GM23338 (cell line): Measurements from ENCODE around the gene RNF167. TPM values are rescaled to one million over a fixed set of nuclear protein-coding genes. Genes with fewer than 3 reads are reported as not detected.

Experiments used
- ATAC-seq: fragments of 200-7000 bp; cut with Tn5 transposase; 3 replicates; pipeline ENCODE4 v1.9.1; 2020
- DNase-seq: peaks from one replicate; pipeline ENCODE4 v3.0.0-alpha.2; 2015; ENCODE audit warnings: low spot score
- H2AFZ ChIP-seq: fragments of 200-600 bp; sonication (generic); 2 replicates; pipeline ENCODE4 v1.8.0; 2016; ENCODE audit warnings: antibody characterized with exemption, mild to moderate bottlenecking, moderate library complexity
- H3F3A ChIP-seq: fragments of 200-600 bp; sonication (generic); replicated peaks from 2 replicates; pipeline ENCODE4 v1.8.0; 2017; ENCODE audit warnings: antibody characterized with exemption, mixed run types, low read depth
- H3K27ac ChIP-seq: fragments of 200-600 bp; sonication (generic); 2 replicates; pipeline ENCODE4 v1.6.1; 2016; ENCODE audit warnings: low read depth
- H3K27me3 ChIP-seq: fragments of 200-600 bp; sonication (generic); 2 replicates; pipeline ENCODE4 v1.8.0; 2016; ENCODE audit warnings: mild to moderate bottlenecking, mixed run types, moderate library complexity; ENCODE audit not compliant: insufficient read depth
- H3K36me3 ChIP-seq: fragments of 200-600 bp; sonication (generic); 2 replicates; pipeline ENCODE4 v1.8.0; 2016; ENCODE audit warnings: mild to moderate bottlenecking; ENCODE audit not compliant: insufficient read depth
- H3K4me1 ChIP-seq: fragments of 200-600 bp; sonication (generic); 2 replicates; pipeline ENCODE4 v1.8.0; 2016; ENCODE audit warnings: mild to moderate bottlenecking, moderate library complexity; ENCODE audit not compliant: insufficient read depth
- H3K4me2 ChIP-seq: fragments of 200-600 bp; sonication (generic); 2 replicates; pipeline ENCODE4 v1.7.1; 2017; ENCODE audit warnings: mixed run types
- H3K4me3 ChIP-seq: fragments of 200-600 bp; sonication (generic); 2 replicates; pipeline ENCODE4 v1.6.1; 2016; ENCODE audit warnings: mixed run types
- H3K79me2 ChIP-seq: fragments of 200-600 bp; sonication (generic); replicated peaks from 2 replicates; pipeline ENCODE4 v1.8.0; 2017; ENCODE audit warnings: mild to moderate bottlenecking; ENCODE audit not compliant: insufficient read depth
- H3K9me2 ChIP-seq: fragments of 200-600 bp; sonication (generic); 2 replicates; pipeline ENCODE4 v1.8.0; 2017; ENCODE audit not compliant: insufficient read depth
- H4K20me1 ChIP-seq: fragments of 200-600 bp; sonication (generic); replicated peaks from 2 replicates; pipeline ENCODE4 v1.8.0; 2017; ENCODE audit warnings: mild to moderate bottlenecking; ENCODE audit not compliant: insufficient read depth
- H3K27ac Mint-ChIP-seq: 2 replicates; pipeline ENCODE4 v1.8.0; 2020; ENCODE audit warnings: inconsistent platforms, mild to moderate bottlenecking, moderate library complexity, mixed read lengths
- H3K27me3 Mint-ChIP-seq: 3 replicates; pipeline ENCODE4 v1.8.0; 2022; ENCODE audit warnings: low read depth, mild to moderate bottlenecking, moderate library complexity, mixed read lengths, inconsistent platforms; ENCODE audit not compliant: insufficient read depth, poor library complexity
- H3K36me3 Mint-ChIP-seq: 3 replicates; pipeline ENCODE4 v1.8.0; 2021; ENCODE audit warnings: low read depth, mild to moderate bottlenecking, inconsistent platforms, moderate library complexity, mixed read lengths
- H3K4me1 Mint-ChIP-seq: 3 replicates; pipeline ENCODE4 v1.8.0; 2020; ENCODE audit warnings: mild to moderate bottlenecking, inconsistent platforms, mixed read lengths
- H3K4me3 Mint-ChIP-seq: 3 replicates; pipeline ENCODE4 v1.8.0; 2021; ENCODE audit warnings: moderate library complexity, mild to moderate bottlenecking, inconsistent platforms, mixed read lengths
- H3K9me3 Mint-ChIP-seq: 3 replicates; pipeline ENCODE4 v1.8.0; 2020; ENCODE audit warnings: moderate library complexity, mild to moderate bottlenecking, inconsistent platforms, mixed read lengths
- CREB1 ChIP-seq: fragments of 250-450 bp; sonication (Bioruptor Pico); IDR thresholded peaks from 2 replicates; pipeline ENCODE4 v1.5.0; 2020; ENCODE audit warnings: low read depth, mild to moderate bottlenecking, moderate library complexity
- EZH2 ChIP-seq: fragments of 200-600 bp; sonication (generic); IDR thresholded peaks from one replicate; pipeline ENCODE4 v1.8.0; 2017; ENCODE audit warnings: antibody characterized with exemption, mild to moderate bottlenecking, low read depth; ENCODE audit not compliant: unreplicated experiment
- EZH2phosphoT487 ChIP-seq: fragments of 200-600 bp; sonication (generic); IDR thresholded peaks from one replicate; pipeline ENCODE4 v1.8.1; 2018; ENCODE audit warnings: antibody characterized with exemption; ENCODE audit not compliant: unreplicated experiment
- JUNB ChIP-seq: IDR thresholded peaks from one replicate; pipeline ENCODE4 v1.6.1; 2016; ENCODE audit warnings: antibody characterized with exemption; ENCODE audit not compliant: unreplicated experiment
- NANOG ChIP-seq: IDR thresholded peaks from 2 replicates; pipeline ENCODE4 v1.6.1; 2016; ENCODE audit warnings: antibody characterized with exemption, borderline replicate concordance
- POLR2AphosphoS5 ChIP-seq: IDR thresholded peaks from 2 replicates; pipeline ENCODE4 v1.6.1; 2016; ENCODE audit warnings: antibody characterized with exemption, low read depth
- STAT1 ChIP-seq: IDR thresholded peaks from one replicate; pipeline ENCODE4 v1.6.1; 2016; ENCODE audit warnings: antibody characterized with exemption; ENCODE audit not compliant: unreplicated experiment
- ZNF114 ChIP-seq: fragments of 250-450 bp; sonication (Bioruptor Pico); IDR thresholded peaks from 2 replicates; pipeline ENCODE4 v1.5.0; 2020; ENCODE audit warnings: mild to moderate bottlenecking, moderate library complexity
- ZNF331 ChIP-seq: fragments of 250-450 bp; sonication (Bioruptor Pico); IDR thresholded peaks from 2 replicates; pipeline ENCODE4 v1.5.0; 2020; ENCODE audit warnings: low read depth, mild to moderate bottlenecking, moderate library complexity
- polyA plus RNA-seq: library from polyadenylated mRNA; unstranded; fragments of >200 nt; fragmentation: Nextera tagmentation; extraction: Ambion mirVana; gene quantifications from 2 replicates; pipeline ENCODE4 v1.2.1, GENCODE V29; 2016
- total RNA-seq: library from RNA; depleted of rRNA; stranded (reverse); fragments of >200 nt; shearing (Covaris generic); gene quantifications from 2 replicates; pipeline ENCODE4 v1.2.3, GENCODE V29; 2014
- TF ChIP-seq, protein P1 (sequence below), 2 experiments: fragments of 200-600 bp in 1 of 2; sonication (generic) in 1 of 2; conservative IDR thresholded peaks; 2 replicates each; pipeline versions ENCODE4 v1.5.1 to v1.6.1; 2016 to 2017; ENCODE audit warnings: antibody characterized with exemption in 2 of 2, low read depth in 2 of 2, mild to moderate bottlenecking in 2 of 2, moderate library complexity in 1 of 2
- TF ChIP-seq, protein P2 (sequence below): IDR thresholded peaks from 2 replicates; pipeline ENCODE4 v1.6.1; 2016; ENCODE audit warnings: antibody characterized with exemption
- TF ChIP-seq, protein P3 (sequence below): fragments of 250-450 bp; sonication (Bioruptor Pico); IDR thresholded peaks from 2 replicates; pipeline ENCODE4 v1.5.0; 2020; ENCODE audit warnings: mild to moderate bottlenecking, moderate library complexity
- TF ChIP-seq, protein P4 (sequence below): IDR thresholded peaks from one replicate; pipeline ENCODE4 v1.6.1; 2018; ENCODE audit warnings: antibody characterized with exemption; ENCODE audit not compliant: unreplicated experiment

The RNF167 gene
- total and polyA plus RNA-seq, 2 experiments from 2014 or later = 61.2 to 84.4 TPM

DNA sequence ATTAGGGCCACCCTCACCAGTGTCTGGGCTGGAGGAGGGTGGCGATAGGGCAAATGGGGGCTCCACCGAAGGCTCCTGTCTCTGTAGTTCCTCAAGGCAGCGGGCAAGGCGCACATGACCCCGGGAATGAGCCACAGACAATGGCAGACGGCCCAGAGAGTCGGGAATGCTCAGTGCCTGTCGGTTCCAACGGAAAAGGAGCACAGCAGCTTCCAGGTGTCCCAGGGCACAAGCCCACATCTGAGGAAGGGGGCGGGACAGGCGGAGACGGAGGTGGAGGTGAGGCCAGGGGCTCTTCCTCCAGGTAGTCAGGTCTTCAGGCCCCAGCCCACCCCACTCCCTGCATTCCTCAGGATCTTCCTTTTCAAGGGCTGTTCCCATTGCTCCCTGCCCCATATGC is 32.7 kb downstream of the RNF167 start:
- peak; percentile 69 for DNase-seq
- ATAC-seq = peak; percentile 8
- Mint-ChIP-seq H3K9me3 (no peaks in the 10 kb centered on the region), H3K4me3 (peak overlapping the region; percentile 39; the same call in 1 of the 3 replicates), H3K4me1 (peaks cover 29% of the 10 kb centered on the region), H3K27me3 (peaks cover 52% of the 10 kb centered on the region), H3K36me3 (peaks cover 44% of the 10 kb centered on the region), H3K27ac (no peak overlapping the region)
- Histone ChIP-seq H3K27ac (no peak overlapping the region), H3K36me3 (no peaks in the 10 kb centered on the region), H3K9me2 (no peaks in the 10 kb centered on the region), H3K4me2 (peak overlapping the region; percentile 57; the same call in 1 of the 2 replicates), H3F3A (peaks cover 10% of the 10 kb centered on the region; the same call in 1 of the 2 replicates), H3K27me3 (peaks cover 48% of the 10 kb centered on the region), H4K20me1 (0 out of 2 replicates have a peak, but pooled peaks cover 9% of the 10 kb centered on the region), H3K79me2 (peaks cover 16% of the 10 kb centered on the region), H3K4me1 (peaks cover 17% of the 10 kb centered on the region), H2AFZ (no peak overlapping the region), H3K4me3 (no peak overlapping the region)
- TF ChIP-seq, protein P1, sequence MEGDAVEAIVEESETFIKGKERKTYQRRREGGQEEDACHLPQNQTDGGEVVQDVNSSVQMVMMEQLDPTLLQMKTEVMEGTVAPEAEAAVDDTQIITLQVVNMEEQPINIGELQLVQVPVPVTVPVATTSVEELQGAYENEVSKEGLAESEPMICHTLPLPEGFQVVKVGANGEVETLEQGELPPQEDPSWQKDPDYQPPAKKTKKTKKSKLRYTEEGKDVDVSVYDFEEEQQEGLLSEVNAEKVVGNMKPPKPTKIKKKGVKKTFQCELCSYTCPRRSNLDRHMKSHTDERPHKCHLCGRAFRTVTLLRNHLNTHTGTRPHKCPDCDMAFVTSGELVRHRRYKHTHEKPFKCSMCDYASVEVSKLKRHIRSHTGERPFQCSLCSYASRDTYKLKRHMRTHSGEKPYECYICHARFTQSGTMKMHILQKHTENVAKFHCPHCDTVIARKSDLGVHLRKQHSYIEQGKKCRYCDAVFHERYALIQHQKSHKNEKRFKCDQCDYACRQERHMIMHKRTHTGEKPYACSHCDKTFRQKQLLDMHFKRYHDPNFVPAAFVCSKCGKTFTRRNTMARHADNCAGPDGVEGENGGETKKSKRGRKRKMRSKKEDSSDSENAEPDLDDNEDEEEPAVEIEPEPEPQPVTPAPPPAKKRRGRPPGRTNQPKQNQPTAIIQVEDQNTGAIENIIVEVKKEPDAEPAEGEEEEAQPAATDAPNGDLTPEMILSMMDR (conservative IDR thresholded peaks at IDR 0.05; ENCODE audit: low read depth in 2 of 2) = no peak
- TF ChIP-seq ZNF114 (CRISPR knock-in tag) (no peak), POLR2AphosphoS5 (no peak; the same call in 1 of the 2 replicates), EZH2 (no peak), STAT1 (no peak), CREB1 (CRISPR knock-in tag) (no peak), JUNB (no peak), ZNF331 (CRISPR knock-in tag) (no peak), EZH2phosphoT487 (no peak), NANOG (no peak)
- TF ChIP-seq, protein P2, sequence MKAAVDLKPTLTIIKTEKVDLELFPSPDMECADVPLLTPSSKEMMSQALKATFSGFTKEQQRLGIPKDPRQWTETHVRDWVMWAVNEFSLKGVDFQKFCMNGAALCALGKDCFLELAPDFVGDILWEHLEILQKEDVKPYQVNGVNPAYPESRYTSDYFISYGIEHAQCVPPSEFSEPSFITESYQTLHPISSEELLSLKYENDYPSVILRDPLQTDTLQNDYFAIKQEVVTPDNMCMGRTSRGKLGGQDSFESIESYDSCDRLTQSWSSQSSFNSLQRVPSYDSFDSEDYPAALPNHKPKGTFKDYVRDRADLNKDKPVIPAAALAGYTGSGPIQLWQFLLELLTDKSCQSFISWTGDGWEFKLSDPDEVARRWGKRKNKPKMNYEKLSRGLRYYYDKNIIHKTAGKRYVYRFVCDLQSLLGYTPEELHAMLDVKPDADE = no peak
- TF ChIP-seq, protein P3, sequence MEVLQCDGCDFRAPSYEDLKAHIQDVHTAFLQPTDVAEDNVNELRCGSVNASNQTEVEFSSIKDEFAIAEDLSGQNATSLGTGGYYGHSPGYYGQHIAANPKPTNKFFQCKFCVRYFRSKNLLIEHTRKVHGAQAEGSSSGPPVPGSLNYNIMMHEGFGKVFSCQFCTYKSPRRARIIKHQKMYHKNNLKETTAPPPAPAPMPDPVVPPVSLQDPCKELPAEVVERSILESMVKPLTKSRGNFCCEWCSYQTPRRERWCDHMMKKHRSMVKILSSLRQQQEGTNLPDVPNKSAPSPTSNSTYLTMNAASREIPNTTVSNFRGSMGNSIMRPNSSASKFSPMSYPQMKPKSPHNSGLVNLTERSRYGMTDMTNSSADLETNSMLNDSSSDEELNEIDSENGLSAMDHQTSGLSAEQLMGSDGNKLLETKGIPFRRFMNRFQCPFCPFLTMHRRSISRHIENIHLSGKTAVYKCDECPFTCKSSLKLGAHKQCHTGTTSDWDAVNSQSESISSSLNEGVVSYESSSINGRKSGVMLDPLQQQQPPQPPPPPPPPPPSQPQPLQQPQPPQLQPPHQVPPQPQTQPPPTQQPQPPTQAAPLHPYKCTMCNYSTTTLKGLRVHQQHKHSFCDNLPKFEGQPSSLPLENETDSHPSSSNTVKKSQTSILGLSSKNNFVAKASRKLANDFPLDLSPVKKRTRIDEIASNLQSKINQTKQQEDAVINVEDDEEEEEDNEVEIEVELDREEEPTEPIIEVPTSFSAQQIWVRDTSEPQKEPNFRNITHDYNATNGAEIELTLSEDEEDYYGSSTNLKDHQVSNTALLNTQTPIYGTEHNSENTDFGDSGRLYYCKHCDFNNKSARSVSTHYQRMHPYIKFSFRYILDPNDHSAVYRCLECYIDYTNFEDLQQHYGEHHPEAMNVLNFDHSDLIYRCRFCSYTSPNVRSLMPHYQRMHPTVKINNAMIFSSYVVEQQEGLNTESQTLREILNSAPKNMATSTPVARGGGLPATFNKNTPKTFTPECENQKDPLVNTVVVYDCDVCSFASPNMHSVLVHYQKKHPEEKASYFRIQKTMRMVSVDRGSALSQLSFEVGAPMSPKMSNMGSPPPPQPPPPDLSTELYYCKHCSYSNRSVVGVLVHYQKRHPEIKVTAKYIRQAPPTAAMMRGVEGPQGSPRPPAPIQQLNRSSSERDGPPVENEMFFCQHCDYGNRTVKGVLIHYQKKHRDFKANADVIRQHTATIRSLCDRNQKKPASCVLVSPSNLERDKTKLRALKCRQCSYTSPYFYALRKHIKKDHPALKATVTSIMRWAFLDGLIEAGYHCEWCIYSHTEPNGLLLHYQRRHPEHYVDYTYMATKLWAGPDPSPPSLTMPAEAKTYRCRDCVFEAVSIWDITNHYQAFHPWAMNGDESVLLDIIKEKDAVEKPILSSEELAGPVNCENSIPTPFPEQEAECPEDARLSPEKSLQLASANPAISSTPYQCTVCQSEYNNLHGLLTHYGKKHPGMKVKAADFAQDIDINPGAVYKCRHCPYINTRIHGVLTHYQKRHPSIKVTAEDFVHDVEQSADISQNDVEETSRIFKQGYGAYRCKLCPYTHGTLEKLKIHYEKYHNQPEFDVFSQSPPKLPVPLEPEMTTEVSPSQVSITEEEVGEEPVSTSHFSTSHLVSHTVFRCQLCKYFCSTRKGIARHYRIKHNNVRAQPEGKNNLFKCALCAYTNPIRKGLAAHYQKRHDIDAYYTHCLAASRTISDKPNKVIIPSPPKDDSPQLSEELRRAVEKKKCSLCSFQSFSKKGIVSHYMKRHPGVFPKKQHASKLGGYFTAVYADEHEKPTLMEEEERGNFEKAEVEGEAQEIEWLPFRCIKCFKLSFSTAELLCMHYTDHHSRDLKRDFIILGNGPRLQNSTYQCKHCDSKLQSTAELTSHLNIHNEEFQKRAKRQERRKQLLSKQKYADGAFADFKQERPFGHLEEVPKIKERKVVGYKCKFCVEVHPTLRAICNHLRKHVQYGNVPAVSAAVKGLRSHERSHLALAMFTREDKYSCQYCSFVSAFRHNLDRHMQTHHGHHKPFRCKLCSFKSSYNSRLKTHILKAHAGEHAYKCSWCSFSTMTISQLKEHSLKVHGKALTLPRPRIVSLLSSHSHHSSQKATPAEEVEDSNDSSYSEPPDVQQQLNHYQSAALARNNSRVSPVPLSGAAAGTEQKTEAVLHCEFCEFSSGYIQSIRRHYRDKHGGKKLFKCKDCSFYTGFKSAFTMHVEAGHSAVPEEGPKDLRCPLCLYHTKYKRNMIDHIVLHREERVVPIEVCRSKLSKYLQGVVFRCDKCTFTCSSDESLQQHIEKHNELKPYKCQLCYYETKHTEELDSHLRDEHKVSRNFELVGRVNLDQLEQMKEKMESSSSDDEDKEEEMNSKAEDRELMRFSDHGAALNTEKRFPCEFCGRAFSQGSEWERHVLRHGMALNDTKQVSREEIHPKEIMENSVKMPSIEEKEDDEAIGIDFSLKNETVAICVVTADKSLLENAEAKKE (CRISPR knock-in tag) = no peak
- TF ChIP-seq, protein P4, sequence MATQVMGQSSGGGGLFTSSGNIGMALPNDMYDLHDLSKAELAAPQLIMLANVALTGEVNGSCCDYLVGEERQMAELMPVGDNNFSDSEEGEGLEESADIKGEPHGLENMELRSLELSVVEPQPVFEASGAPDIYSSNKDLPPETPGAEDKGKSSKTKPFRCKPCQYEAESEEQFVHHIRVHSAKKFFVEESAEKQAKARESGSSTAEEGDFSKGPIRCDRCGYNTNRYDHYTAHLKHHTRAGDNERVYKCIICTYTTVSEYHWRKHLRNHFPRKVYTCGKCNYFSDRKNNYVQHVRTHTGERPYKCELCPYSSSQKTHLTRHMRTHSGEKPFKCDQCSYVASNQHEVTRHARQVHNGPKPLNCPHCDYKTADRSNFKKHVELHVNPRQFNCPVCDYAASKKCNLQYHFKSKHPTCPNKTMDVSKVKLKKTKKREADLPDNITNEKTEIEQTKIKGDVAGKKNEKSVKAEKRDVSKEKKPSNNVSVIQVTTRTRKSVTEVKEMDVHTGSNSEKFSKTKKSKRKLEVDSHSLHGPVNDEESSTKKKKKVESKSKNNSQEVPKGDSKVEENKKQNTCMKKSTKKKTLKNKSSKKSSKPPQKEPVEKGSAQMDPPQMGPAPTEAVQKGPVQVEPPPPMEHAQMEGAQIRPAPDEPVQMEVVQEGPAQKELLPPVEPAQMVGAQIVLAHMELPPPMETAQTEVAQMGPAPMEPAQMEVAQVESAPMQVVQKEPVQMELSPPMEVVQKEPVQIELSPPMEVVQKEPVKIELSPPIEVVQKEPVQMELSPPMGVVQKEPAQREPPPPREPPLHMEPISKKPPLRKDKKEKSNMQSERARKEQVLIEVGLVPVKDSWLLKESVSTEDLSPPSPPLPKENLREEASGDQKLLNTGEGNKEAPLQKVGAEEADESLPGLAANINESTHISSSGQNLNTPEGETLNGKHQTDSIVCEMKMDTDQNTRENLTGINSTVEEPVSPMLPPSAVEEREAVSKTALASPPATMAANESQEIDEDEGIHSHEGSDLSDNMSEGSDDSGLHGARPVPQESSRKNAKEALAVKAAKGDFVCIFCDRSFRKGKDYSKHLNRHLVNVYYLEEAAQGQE = no peak
